GM12892 (cell line): ENCODE data around the gene RCVRN.

ENCODE experiments used
- POLR2A ChIP-seq: IDR thresholded peaks from 2 replicates; pipeline ENCODE4 v1.6.1; 2011; ENCODE audit warnings: low read depth, low read length, control low read depth
- POLR2AphosphoS5 ChIP-seq: IDR thresholded peaks from 2 replicates; pipeline ENCODE4 v1.6.1; 2011; ENCODE audit warnings: low read depth, low read length, control low read depth
- TAF1 ChIP-seq: IDR thresholded peaks from 2 replicates; pipeline ENCODE4 v1.6.1; 2011; ENCODE audit warnings: low read depth, mild to moderate bottlenecking, control low read depth, low read length, borderline replicate concordance

GRCh38 chr17:9924735-9925191, 19.7 kb upstream of the RCVRN start:
- no peak for TF ChIP-seq POLR2A
- TF ChIP-seq TAF1 = no peak
- TF ChIP-seq POLR2AphosphoS5 = no peak
